T-helper 9 cell (primary cell): Measurements from ENCODE around the gene USH2A.

ENCODE experiments used
- DNase-seq: peaks from one replicate; pipeline ENCODE4 v3.0.0-alpha.2; 2020

The USH2A gene

GRCh38 chr1:215842905-215843304, 580.3 kb downstream of the USH2A start:
- no peak for DNase-seq

- no peak for DNase-seq
These were observed 587.3 kb downstream of the USH2A start for GRCh38 chr1:215835951-215836350.

DNA sequence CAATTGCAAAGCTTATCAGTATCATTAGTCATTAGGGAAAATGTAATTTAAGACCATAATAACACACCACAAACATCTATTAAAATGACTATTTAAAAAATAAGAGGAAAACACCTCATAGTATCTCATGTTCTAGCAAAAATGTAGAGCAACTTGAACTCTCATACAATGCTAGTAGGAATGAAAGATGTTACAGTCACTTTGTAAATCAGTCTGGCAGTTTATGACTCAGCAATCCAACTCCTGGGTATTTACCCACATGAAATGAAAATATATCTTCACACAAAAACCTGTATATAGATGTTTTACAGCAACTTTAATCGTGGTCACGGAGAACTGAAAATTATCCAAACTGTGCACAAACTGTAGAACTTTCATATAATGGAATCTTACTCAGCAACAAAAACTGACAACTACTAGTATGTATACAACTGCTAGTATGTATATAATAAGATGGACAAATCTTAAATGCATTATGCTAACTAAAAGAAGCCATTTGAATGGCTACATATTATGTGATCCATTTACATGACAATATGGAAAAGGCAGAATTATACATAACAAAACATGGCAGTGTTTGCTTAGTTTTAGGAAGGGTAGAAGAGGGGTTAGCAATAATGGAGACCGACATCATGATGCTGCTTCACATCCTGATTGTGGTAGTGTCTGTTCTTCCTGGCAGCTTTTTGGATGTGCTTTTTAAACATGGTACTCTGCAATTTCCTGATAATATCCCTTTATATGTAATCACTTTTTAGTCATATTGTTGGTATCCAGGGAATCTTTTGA, 589.1 kb downstream of the USH2A start:
- no peak for DNase-seq

GRCh38 chr1:215830226-215830810, 592.9 kb downstream of the USH2A start:
- no peak for DNase-seq

GRCh38 chr1:215825056-215825455, 598.2 kb downstream of the USH2A start:
- no peak for DNase-seq

- DNase-seq, result no peak
These were observed 599.0 kb downstream of the USH2A start for GRCh38 chr1:215824245-215824644.

- DNase-seq, result no peak
These were observed 604.1 kb downstream of the USH2A start for GRCh38 chr1:215819114-215819513.

DNA sequence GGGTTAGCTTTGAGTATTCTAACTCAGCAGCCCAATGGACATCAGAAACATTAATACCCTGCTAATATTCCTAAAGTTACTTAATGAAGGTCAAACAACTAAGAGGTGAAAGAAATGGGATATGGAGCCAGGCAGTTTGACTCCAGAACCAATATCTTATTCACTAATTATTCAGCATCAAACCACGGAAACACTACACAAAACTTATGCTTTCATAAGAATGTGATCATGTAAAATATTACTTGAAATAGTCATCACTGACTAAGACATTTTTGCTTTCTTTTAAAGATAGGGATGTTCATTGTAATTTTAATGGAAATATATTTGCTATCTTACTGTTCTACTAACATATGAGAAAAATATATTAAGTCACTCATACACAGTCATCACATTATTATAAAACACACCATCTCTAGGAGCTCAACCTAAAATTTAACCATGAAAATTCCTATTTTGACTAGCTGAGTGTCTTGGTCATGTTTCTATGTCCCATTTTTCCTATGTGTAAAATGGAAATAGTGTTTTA, 615.3 kb downstream of the USH2A start:
- DNase-seq, result no peak

DNA sequence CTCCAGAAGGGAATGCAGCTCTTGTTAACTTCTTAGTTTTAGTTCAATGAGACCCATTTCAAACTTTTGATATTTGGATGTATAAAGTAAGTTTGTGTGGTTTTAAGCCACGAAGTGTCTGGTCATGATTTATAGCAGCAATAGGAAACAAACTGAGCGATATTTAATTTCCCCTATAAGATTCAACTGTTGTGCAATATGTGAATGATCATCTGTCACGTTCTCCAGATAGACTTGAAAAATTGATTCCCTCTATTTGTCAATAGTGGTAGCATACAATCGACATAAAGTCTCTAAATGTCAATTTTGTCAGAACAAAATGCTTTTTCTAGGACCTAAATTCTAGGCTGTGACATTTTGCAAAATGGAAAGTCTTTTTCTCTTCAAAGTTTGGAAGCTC, 616.0 kb downstream of the USH2A start:
- no peak for DNase-seq

DNA sequence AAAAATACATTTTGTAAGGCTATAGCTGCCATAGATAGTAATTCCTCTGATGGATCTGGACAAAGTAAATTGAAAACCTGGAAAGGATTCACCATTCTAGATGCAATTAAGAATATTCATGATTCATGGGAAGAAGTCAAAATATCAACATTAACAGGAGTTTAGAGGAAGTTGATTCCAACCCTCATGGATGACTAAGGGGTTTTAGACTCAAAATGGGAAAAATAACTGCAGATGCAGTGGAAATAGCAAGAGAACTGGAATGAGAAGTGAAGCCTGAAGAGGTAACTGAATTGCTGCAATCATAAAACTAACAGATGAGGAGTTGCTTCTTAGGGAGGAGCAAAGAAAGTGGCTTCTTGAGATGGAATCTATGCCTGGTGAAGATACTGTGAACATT, 625.4 kb downstream of the USH2A start:
- DNase-seq, result no peak

DNA sequence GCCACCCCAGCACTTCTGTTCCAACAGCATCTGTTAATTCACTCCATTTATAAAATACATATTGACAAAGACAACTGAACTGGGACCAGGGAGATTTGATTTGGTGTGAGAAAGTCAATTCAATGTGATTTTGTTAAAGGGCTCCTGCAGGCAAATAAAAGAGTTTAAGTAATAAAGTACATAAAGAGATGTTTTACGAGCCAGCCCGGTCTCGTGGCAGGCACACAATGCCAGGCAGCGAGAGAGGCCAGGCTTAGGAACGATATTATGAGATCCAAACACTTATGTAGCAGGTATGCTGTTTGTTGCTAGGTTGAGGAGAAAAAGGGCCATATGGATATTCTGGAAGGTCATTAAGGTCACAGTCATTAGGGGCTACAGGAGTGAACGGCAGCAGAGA, 629.1 kb downstream of the USH2A start:
- DNase-seq, result no peak

DNA sequence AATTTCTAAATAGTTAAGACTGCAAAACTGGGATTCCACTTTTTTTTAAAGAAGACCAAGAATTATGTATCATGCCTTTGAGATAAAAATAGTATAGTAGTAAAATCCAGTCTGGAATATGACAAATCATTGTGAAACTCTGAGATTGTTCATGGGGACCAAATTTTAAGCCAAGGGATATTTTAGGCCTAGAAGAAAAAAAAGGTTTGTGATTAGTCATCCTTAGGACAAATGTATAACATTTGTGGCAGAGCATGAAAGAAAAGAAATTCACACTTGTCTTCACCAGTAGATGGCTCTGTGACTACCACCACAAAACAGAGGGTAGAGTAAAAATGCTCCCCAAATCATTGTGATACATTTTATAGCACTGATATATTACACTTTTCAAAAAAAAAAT, 630.1 kb downstream of the USH2A start:
- no peak for DNase-seq

GRCh38 chr1:215792446-215792845, 630.8 kb downstream of the USH2A start:
- DNase-seq, result no peak

GRCh38 chr1:215789981-215790380, 633.3 kb downstream of the USH2A start:
- no peak for DNase-seq

GRCh38 chr1:215786997-215787396, 636.3 kb downstream of the USH2A start:
- DNase-seq, result no peak

GRCh38 chr1:215780641-215781040, 642.6 kb downstream of the USH2A start:
- no peak for DNase-seq

GRCh38 chr1:215780139-215780538, 643.1 kb downstream of the USH2A start:
- no peak for DNase-seq

GRCh38 chr1:215779729-215780128, 643.5 kb downstream of the USH2A start:
- DNase-seq, result no peak

GRCh38 chr1:215777370-215777925, 645.8 kb downstream of the USH2A start:
- no peak for DNase-seq

DNA sequence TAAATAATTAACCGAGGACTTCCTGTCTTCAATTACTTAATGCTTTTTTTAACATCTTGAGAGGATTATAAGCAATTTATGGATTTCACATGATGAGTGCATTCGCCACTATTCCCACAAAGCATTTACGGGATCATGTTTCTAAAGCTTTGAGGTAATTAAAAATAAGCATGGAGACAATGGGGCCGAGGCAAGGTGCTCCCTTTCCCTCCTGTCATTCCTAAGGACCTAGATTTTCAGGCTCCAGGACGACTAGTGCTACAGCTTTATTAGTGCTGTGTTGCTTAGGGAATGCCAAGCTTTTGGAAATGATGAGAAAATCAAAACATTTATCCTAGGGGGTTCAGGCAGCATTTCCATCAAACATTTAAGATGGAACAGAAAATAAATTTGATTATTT, 646.9 kb downstream of the USH2A start:
- DNase-seq, result no peak

GRCh38 chr1:215772151-215772550, 651.1 kb downstream of the USH2A start:
- DNase-seq, result no peak

- DNase-seq, result no peak
These were observed 654.9 kb downstream of the USH2A start for GRCh38 chr1:215768303-215768702.

DNA sequence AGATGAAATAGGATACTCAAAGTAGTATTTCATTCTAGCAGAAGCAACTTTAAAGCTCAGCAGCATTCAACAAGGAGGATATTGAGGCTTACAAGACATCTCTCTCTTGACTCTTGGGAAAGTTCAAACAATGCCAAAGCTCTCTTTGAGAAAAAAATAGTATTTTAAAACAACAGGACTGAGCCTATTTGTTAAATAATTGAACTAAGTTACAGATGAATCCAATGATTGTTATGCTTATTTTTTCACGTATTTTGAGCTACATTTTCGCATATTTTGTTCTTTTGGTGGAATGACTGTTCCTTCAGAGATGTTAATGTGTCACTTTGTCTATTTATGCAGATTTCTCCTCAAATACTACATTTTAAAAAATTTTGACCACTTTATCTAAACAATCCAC, 655.5 kb downstream of the USH2A start:
- DNase-seq, result no peak

DNA sequence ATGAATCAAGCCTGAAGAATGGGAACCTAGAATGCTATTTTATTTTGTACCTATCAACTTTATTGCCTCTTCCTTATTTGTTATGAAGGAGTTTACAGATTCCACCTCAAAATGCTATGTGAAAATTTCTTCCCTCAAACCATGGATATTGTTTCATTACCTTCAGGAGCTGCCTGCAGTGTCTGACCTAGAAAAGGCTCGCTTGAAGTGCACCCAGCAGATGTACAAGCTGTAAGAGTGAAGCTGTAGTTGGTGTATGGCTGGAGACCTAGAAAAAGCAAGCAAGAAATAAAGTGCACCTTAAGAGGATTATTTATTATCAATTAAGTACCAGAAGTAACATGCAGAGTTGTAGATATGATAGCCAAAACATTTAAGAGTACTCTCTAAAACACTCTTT, 656.7 kb downstream of the USH2A start:
- DNase-seq, result no peak
